ENCODE data around the gene POLR2C. TPM values are rescaled to one million over a fixed set of nuclear protein-coding genes. Genes with fewer than 3 reads are reported as not detected.

The POLR2C gene
- total and polyA plus RNA-seq, 2 of the 13 experiments (the other 11 are each of a cell fraction or from before 2014, with no cell fraction given) = 104 to 216 TPM

DNA sequence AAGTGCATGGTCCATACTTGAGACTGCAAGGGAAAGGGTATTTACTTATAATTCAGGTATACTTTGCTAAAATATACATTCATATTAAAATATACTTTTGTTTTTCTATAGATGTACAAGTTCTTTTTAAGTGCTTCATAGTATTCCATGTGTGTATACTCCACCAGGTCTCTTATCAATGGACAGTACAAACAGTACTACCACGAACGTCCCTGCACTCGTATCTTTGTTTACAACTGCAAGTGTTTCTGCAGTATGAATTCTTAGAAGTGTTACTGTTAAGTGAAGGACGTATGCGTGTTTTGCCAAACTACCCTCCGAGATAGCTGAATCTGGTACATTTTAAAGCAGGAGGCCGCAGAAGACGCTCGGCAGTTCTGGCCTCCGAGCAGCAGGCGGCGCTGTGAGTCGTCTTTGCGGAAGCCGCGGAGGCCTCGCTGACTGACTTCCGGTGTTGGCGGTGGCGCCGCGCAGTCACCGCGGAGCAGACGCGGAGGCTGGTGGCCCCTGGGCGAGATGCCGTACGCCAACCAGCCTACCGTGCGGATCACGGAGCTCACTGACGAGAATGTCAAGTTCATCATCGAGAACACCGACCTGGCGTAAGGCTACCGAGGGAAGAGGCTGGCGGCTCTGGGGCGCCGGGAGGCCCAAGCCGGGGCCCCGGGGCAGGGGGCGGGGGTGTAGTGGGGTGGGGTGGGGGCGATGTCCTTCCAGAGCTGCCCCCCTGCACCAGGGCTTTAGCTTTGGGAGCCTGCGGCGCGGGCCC, at the start of gene POLR2C (continued):
- TF ChIP-seq ZFY (CRISPR knock-in tag; IDR thresholded peaks at IDR 0.05) (peak; percentile 95), GTF2F1 (IDR thresholded peaks at IDR 0.05; ENCODE audit: low read length) (no peak), NAIF1 (CRISPR knock-in tag; IDR thresholded peaks at IDR 0.05; ENCODE audit: borderline replicate concordance) (peak; percentile 89), ZNF839 (CRISPR knock-in tag; IDR thresholded peaks at IDR 0.05; ENCODE audit: borderline replicate concordance) (peak; percentile 88; the same call in 1 of the 2 replicates), ZHX2 (IDR thresholded peaks at IDR 0.05; ENCODE audit: low read depth) (peak; percentile 87), ZHX2 (CRISPR knock-in tag; IDR thresholded peaks at IDR 0.05; ENCODE audit: borderline replicate concordance) (no peak), ZNF501 (CRISPR knock-in tag; IDR thresholded peaks at IDR 0.05) (peak; percentile 56; the same call in 1 of the 2 replicates), BRD4 (CRISPR knock-in tag; IDR thresholded peaks at IDR 0.05) (peak; percentile 97), HNF4G (IDR thresholded peaks at IDR 0.05; ENCODE audit: borderline replicate concordance, low read depth, low read length) (no peak), HNF4G (CRISPR knock-in tag; IDR thresholded peaks at IDR 0.05; ENCODE audit: borderline replicate concordance, low read depth) (peak; percentile 86), GABPB1 (CRISPR knock-in tag; IDR thresholded peaks at IDR 0.05) (peak; percentile 99), ZBTB1 (CRISPR knock-in tag; IDR thresholded peaks at IDR 0.05; ENCODE audit: borderline replicate concordance) (0 out of 2 replicates have a peak, but pooled peaks have one; percentile 14), TAF1 (CRISPR knock-in tag; IDR thresholded peaks at IDR 0.05) (peak; percentile 99), ZNF431 (CRISPR knock-in tag; IDR thresholded peaks at IDR 0.05; ENCODE audit: borderline replicate concordance, low read depth) (peak; percentile 75; the same call in 1 of the 2 replicates), ZNF468 (CRISPR knock-in tag; IDR thresholded peaks at IDR 0.05) (peak; percentile 88; the same call in 1 of the 2 replicates), STAG1 (CRISPR knock-in tag; IDR thresholded peaks at IDR 0.05) (peak; percentile 78), FOXO1 (CRISPR knock-in tag; IDR thresholded peaks at IDR 0.05) (peak; percentile 91)
- TF ChIP-seq, protein P1, sequence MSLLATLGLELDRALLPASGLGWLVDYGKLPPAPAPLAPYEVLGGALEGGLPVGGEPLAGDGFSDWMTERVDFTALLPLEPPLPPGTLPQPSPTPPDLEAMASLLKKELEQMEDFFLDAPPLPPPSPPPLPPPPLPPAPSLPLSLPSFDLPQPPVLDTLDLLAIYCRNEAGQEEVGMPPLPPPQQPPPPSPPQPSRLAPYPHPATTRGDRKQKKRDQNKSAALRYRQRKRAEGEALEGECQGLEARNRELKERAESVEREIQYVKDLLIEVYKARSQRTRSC (CRISPR knock-in tag; IDR thresholded peaks at IDR 0.05; ENCODE audit: low read depth) = peak; percentile 33; the same call in 1 of the 2 replicates
- TF ChIP-seq, protein P2, sequence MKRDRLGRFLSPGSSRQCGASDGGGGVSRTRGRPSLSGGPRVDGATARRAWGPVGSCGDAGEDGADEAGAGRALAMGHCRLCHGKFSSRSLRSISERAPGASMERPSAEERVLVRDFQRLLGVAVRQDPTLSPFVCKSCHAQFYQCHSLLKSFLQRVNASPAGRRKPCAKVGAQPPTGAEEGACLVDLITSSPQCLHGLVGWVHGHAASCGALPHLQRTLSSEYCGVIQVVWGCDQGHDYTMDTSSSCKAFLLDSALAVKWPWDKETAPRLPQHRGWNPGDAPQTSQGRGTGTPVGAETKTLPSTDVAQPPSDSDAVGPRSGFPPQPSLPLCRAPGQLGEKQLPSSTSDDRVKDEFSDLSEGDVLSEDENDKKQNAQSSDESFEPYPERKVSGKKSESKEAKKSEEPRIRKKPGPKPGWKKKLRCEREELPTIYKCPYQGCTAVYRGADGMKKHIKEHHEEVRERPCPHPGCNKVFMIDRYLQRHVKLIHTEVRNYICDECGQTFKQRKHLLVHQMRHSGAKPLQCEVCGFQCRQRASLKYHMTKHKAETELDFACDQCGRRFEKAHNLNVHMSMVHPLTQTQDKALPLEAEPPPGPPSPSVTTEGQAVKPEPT (CRISPR knock-in tag; IDR thresholded peaks at IDR 0.05; ENCODE audit: low read depth) = no peak
- TF ChIP-seq, protein P3, sequence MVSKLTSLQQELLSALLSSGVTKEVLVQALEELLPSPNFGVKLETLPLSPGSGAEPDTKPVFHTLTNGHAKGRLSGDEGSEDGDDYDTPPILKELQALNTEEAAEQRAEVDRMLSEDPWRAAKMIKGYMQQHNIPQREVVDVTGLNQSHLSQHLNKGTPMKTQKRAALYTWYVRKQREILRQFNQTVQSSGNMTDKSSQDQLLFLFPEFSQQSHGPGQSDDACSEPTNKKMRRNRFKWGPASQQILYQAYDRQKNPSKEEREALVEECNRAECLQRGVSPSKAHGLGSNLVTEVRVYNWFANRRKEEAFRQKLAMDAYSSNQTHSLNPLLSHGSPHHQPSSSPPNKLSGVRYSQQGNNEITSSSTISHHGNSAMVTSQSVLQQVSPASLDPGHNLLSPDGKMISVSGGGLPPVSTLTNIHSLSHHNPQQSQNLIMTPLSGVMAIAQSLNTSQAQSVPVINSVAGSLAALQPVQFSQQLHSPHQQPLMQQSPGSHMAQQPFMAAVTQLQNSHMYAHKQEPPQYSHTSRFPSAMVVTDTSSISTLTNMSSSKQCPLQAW (CRISPR knock-in tag; IDR thresholded peaks at IDR 0.05) = peak; percentile 90
